Right lobe of liver (tissue), 4 donors: ENCODE data around the gene KIAA1586.

Experiments
- POLR2A ChIP-seq: fragments of 450-650 bp; IDR thresholded peaks from one replicate; pipeline ENCODE4 v1.6.1; 2017; ENCODE audit warnings: antibody characterized with exemption, mild to moderate bottlenecking
- TF ChIP-seq, protein P1 (sequence below), 4 donors: fragments of 200-600 bp in 3 of 4; fragments of 450-650 bp in 1 of 4; IDR thresholded peaks; one replicate each; pipeline versions ENCODE4 v1.5.1 to v1.8.0; 2016 to 2022; ENCODE audit warnings: antibody characterized with exemption in 4 of 4, mild to moderate bottlenecking in 2 of 4
- donor health status: DM: no; HTN: no; CAD: no.
- donor health status: DM: no; HTN: no; CAD: no.
- donor health status: DM: no; HTN: yes; CAD: no.

DNA sequence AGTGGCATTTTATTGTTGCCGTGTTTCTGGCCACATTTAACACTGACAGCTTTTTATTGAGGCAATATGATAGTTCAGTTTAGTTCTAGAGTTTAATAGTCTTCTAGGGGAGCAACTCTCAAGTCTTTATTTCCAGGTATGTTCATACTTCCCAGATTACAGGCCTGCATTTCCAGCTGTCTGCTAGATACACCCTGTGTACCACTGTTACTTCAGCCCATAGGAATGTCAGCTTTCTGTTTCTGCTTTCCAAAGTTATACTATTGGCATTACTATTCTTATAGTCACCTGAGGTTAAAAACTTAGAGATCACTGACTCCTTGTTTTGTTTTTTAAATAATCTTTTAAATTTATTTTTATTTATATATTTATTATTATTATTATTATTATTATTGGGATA is 51.1 kb downstream of the KIAA1586 start:
- TF ChIP-seq, protein P1, sequence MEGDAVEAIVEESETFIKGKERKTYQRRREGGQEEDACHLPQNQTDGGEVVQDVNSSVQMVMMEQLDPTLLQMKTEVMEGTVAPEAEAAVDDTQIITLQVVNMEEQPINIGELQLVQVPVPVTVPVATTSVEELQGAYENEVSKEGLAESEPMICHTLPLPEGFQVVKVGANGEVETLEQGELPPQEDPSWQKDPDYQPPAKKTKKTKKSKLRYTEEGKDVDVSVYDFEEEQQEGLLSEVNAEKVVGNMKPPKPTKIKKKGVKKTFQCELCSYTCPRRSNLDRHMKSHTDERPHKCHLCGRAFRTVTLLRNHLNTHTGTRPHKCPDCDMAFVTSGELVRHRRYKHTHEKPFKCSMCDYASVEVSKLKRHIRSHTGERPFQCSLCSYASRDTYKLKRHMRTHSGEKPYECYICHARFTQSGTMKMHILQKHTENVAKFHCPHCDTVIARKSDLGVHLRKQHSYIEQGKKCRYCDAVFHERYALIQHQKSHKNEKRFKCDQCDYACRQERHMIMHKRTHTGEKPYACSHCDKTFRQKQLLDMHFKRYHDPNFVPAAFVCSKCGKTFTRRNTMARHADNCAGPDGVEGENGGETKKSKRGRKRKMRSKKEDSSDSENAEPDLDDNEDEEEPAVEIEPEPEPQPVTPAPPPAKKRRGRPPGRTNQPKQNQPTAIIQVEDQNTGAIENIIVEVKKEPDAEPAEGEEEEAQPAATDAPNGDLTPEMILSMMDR (IDR thresholded peaks at IDR 0.05), result no peak
- no peak for TF ChIP-seq POLR2A
